NCI-H82 treated with DMSO at 0.1 percent for 48 hours (cell line): ENCODE results near the gene PPP1CB.
"Not testable (repeated sequence)": the region's sequence is repeated elsewhere in the genome, so short reads cannot be mapped to it uniquely, and the experiment has no call there.

ENCODE experiments used
- DNase-seq: peaks from one replicate; lab custom pipeline; 2025; ENCODE audit not compliant: unreplicated experiment; lab: John Stamatoyannopoulos, UW

The PPP1CB gene

DNA sequence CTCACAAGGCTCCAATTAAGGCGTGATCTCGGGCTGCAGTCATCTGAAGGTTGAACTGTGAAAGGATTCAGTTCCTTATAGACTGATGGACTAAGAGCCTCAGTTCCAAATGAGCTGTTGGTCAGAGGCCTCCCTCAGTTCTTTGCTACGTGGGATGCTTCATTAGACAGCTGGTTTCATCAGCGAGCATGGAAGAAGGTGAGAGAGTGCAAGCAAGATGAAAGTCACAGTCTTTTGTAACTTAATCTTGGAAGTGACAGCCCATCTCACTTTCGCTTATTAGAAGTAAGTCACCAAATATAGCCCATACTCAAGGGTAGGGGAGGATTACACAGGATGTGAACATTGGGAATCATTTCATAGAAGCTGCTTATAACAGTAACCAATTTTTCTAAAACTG lies 26.8 kb downstream of the PPP1CB start:
- no peak for DNase-seq

DNA sequence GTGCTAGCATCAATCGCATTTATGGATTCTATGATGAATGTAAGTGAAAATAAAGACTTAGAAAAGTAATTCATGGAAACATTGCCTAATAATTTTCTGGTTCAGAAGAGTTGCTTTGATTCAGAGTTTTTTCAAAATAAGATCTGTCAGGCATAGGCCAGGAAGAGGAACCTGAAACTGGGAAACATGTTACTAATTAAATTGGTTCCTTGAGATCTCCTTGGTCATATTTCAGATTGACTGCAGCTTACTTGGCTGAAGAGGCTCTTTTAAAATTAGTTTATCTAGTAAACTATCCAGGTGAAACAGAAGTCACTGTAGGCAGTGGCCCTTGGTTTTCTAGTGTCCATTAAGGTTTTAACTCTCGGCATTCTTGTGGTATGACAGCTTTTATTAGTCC lies 27.4 kb downstream of the PPP1CB start:
- DNase-seq, result no peak

- DNase-seq, result no peak
These were observed 28.9 kb downstream of the PPP1CB start for GRCh38 chr2:28780496-28780895.

DNA sequence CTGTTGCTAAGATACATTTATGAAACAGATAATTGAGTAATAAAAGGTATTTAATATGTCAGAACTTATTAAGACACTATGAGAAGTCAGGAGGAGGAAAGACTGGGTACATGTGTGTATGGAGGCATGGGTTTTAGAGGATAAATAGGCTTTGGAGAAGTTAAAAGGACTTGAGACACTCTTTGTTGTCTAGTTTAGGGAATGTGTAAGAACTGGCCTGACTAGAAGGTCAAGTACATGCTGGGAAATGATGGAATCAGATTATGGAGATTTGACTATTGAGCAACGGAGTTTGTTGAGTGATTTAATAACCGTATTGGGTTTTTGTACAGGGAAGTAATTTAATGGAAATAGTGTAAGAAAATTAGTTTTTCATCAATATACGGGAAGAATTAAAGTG lies 30.8 kb downstream of the PPP1CB start:
- DNase-seq, result no peak

- not testable (repeated sequence) for DNase-seq
These were observed 32.9 kb downstream of the PPP1CB start for GRCh38 chr2:28784570-28784969.

DNA sequence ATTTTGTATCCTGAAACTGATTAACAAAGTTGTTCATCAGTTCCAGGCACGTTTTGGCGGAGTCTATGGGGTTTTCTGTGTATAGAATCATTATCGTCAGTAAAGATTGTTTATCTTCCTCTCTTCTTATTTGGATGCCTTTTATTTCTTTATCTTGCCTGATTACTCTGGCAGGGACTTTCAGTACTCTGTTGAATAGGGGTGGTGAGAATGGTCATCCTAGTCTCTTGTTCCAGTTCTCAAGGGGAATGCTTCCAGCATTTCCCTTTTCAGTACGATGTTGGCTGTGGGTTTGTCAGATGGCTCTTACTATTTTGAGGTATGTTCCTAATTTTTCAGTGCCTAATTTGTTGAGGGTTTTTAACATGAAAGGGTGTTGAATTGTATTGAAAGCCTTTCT lies 45.0 kb downstream of the PPP1CB start:
- no peak for DNase-seq

GRCh38 chr2:28801726-28802125 lies 50.1 kb downstream of the PPP1CB start:
- no peak for DNase-seq

- no peak for DNase-seq
These were observed 51.4 kb downstream of the PPP1CB start for GRCh38 chr2:28802975-28803429.

DNA sequence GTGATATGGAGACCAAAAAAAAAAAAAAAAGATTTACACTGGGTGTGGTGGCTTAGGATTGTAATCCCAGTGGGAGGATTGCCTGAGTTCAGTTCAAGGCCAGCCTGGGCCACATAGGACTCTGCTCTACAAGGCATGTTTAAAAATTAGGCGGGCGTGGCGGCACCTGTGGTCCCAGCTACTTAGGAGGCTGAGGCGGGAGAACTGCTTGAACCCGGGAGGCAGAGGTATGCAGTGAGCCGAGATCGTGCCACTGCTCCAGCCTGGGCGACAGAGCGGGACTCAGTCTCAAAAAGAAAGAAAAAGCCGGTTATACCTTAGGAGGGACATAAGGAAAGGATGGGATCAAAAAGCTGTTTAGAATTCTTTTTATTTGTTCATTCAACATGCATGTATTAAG lies 58.3 kb downstream of the PPP1CB start:
- DNase-seq, result no peak

DNA sequence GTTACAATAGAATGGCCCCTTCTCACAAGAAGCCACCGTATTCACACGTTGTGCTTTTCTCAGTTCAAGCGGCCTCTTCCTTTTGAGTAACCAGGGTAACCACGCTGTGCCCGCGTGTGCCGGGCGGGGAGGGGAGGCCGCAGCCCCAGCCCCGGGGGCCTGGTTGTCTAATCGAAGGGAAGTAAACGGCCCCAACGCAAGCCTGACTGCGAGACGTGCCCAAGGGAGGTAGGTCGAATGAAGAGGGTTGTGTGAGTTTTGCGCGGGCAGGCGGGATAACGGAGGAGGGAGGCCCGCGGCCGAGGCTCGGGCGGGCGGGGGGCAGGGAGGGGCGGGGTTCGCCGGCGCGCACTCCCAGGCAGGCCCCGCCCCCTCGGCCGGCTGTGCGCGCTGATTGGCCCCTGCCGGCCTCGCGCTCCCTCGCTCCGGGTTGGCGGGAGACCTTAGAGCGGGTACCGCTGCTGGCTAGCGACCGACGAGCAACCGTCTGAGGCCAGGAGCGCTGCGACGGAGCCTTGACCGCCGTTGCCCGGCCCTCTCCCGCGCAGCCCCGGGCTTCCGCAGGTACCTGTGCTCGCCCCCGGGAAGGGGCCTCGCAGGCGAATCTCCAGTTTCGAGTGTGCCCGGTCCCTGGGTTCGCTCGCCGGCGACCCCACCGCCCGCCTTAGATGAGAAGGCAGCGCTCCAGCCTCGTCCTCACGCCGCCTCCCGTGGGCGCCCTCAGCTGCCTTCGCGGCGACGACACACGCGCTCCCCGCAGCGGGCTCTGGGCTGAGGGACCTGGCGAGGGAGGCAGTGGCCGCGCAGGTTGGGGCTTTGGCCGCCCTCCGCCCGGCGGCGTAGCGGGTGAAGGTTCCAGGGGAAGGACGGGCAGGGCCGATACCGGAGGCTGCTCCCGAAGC lies 59.0 kb downstream of the PPP1CB start, which contains the start of gene SPDYA:
Gene SPDYA, plus strand, starts transcription at position 451 of the 902 bp plus-strand sequence. CDS start 5,181 bp downstream, outside the sequence.
- DNase-seq, result peak; percentile 63

DNA sequence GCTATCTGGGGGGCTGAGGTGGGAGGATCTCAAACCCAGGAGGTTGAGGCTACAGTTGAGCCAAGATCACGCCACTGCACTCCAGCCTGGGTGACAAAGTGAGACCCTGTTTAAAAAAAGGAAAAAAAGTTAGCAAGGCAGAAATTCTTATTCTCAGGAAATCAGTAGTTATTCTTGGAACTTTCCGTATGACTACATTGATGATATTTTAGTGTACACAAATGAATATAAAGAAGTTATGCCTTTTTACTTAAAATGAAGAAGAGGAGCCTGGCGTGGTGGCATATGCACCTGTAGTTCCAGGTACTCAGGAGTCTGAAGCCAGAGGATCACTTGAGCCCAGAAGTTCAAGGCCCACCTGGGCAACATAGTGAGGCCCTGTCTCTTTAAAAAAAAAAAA lies 66.4 kb downstream of the PPP1CB start:
- no peak for DNase-seq

GRCh38 chr2:28821295-28821958 lies 69.8 kb downstream of the PPP1CB start:
- peak; percentile 50 for DNase-seq

- no peak for DNase-seq
These were observed 70.4 kb downstream of the PPP1CB start for GRCh38 chr2:28822036-28822435.

DNA sequence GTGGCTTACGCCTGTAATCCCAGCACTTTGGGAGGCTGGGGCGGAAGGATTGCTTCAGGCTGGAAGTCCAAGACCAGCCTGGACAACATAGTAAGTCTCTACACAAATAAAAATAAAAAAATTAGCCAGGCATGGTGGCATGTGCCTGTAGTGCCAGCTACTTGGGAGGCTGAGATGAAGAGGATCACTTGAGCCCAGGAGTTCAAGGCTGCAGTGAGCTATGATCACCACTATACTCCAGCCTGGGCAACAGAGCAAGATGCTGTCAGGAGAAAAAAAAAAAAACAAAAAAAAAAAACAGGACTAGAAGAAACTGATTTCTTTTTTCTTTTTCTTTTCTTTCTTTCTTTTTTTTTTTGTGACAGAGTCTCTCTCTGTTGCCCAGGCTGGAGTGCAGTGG lies 72.6 kb downstream of the PPP1CB start:
- no peak for DNase-seq

DNA sequence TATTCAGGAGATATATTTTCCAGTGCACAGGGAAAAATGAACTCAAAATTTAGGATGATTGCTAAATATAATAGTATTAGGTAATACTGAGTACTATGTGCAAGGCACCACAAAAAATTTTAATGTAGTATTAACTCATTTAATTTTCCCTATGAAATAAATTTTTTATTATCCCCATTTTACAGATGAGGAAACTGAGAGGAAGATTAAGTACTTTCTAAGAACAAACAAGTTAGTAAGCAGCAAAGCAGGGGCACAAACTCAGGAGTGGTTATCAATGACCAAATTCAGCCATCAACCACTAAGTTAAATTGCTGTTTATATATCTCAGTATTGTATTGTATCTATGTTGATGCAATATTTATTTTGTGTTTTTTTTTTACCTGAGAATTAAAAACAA lies 73.2 kb downstream of the PPP1CB start:
- DNase-seq, result no peak

DNA sequence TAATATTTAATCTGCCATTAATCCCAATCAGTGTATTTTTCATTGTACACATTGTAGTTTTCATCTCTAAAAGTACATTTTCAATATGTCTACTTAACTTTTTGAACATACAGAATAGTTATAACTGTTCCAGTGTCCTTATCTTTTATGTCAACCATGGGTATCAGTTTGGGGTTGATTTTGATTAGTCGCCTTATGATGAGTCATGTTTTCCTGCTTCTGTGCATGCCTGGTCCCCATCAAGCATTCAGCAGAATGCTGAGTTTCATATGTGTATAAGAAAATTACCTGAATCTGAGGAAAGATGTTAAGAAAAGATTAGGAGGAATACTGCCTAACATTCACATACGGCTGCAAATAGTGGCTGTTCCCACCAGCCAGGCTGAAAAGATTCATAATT lies 76.8 kb downstream of the PPP1CB start:
- DNase-seq, result no peak

- DNase-seq, result no peak
These were observed 82.3 kb downstream of the PPP1CB start for GRCh38 chr2:28833740-28834470.

GRCh38 chr2:28835781-28836180 lies 84.2 kb downstream of the PPP1CB start:
- no peak for DNase-seq

GRCh38 chr2:28838971-28839370 lies 87.3 kb downstream of the PPP1CB start:
- DNase-seq, result no peak

GRCh38 chr2:28842042-28842441 lies 90.4 kb downstream of the PPP1CB start:
- DNase-seq, result no peak
